Smooth muscle cell (in vitro differentiated cells): ENCODE results near the gene SPRYD3. TPM values are rescaled to one million over a fixed set of nuclear protein-coding genes. Genes with fewer than 3 reads are reported as not detected.

ENCODE experiments used
- DNase-seq: peaks from one replicate; lab custom pipeline; 2025; ENCODE audit not compliant: unreplicated experiment; lab: John Stamatoyannopoulos, UW
- H2AFZ ChIP-seq: fragments of 200-600 bp; sonication (generic); 2 replicates; pipeline ENCODE4 v1.6.0; 2016; ENCODE audit warnings: antibody characterized with exemption, low read depth, mild to moderate bottlenecking
- H3F3A ChIP-seq: fragments of 200-600 bp; sonication (generic); 2 replicates; pipeline ENCODE4 v1.6.0; 2017; ENCODE audit warnings: antibody characterized with exemption, low read depth
- H3K27ac ChIP-seq: fragments of 200-600 bp; sonication (generic); 2 replicates; pipeline ENCODE4 v1.5.1; 2016; ENCODE audit warnings: low read depth, mild to moderate bottlenecking
- H3K27me3 ChIP-seq: fragments of 200-600 bp; sonication (generic); 2 replicates; pipeline ENCODE4 v1.6.1; 2016; ENCODE audit warnings: low read depth, mild to moderate bottlenecking
- H3K36me3 ChIP-seq: fragments of 200-600 bp; sonication (generic); 2 replicates; pipeline ENCODE4 v1.5.1; 2016; ENCODE audit warnings: low read depth
- H3K4me1 ChIP-seq: fragments of 200-600 bp; sonication (generic); 2 replicates; pipeline ENCODE4 v1.5.1; 2016; ENCODE audit warnings: low read depth
- H3K4me2 ChIP-seq: fragments of 200-600 bp; sonication (generic); 2 replicates; pipeline ENCODE4 v1.6.0; 2016; ENCODE audit warnings: mild to moderate bottlenecking
- H3K4me3 ChIP-seq: fragments of 200-600 bp; sonication (generic); 2 replicates; pipeline ENCODE4 v1.5.1; 2016; ENCODE audit warnings: mild to moderate bottlenecking
- H3K79me2 ChIP-seq: fragments of 200-600 bp; sonication (generic); 2 replicates; pipeline ENCODE4 v1.6.0; 2016; ENCODE audit warnings: low read depth, mild to moderate bottlenecking
- H3K9ac ChIP-seq: fragments of 200-600 bp; sonication (generic); 2 replicates; pipeline ENCODE4 v1.6.0; 2016; ENCODE audit warnings: low read depth
- H3K9me3 ChIP-seq: fragments of 200-600 bp; sonication (generic); replicated peaks from 2 replicates; pipeline ENCODE4 v1.5.1; 2016; ENCODE audit warnings: low read depth
- H4K20me1 ChIP-seq: fragments of 200-600 bp; sonication (generic); 2 replicates; pipeline ENCODE4 v1.6.0; 2016; ENCODE audit warnings: low read depth
- CTCF ChIP-seq: fragments of 200-600 bp; sonication (generic); IDR thresholded peaks from 2 replicates; pipeline ENCODE4 v1.5.1; 2017; ENCODE audit warnings: borderline replicate concordance, mild to moderate bottlenecking, antibody characterized with exemption; ENCODE audit not compliant: insufficient read depth, poor library complexity, severe bottlenecking
- WGBS: methylation state at CpG from one replicate; pipeline ENCODE4 v1.1.7; 2016; ENCODE audit warnings: low lambda C conversion rate; 5-methylcytosine and 5-hydroxymethylcytosine counted together
- polyA plus RNA-seq: library from polyadenylated mRNA; unstranded; fragments of >200 nt; fragmentation: Nextera tagmentation; extraction: Ambion mirVana; gene quantifications from 2 replicates; pipeline ENCODE4 v1.2.1, GENCODE V29; 2016
- total RNA-seq: library from RNA; depleted of rRNA; stranded (reverse); fragments of >200 nt; gene quantifications from 2 replicates; pipeline ENCODE4 v1.2.3, GENCODE V29; 2014

Gene SPRYD3
- total and polyA plus RNA-seq, 2 experiments from 2014 or later, result 20.2 to 57.1 TPM

DNA sequence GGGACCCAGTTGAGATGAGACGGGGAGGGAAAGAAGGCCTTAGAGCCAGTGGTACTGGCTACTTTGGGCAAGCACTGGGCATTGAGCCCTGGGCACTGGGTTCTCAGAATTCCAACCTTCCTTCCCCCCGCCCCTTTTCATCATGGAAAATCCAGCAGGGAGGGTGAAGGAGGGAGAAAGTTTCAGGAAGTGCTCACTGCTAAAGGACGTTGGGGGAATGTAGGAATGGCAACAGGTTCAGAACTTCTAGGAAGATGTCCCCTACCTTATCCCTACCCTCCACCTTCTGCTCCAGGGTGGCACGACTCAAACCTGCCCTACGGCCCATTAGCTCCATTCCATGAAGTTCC lies 33.5 kb downstream of the SPRYD3 start:
- no peak overlapping the region for H2AFZ ChIP-seq

DNA sequence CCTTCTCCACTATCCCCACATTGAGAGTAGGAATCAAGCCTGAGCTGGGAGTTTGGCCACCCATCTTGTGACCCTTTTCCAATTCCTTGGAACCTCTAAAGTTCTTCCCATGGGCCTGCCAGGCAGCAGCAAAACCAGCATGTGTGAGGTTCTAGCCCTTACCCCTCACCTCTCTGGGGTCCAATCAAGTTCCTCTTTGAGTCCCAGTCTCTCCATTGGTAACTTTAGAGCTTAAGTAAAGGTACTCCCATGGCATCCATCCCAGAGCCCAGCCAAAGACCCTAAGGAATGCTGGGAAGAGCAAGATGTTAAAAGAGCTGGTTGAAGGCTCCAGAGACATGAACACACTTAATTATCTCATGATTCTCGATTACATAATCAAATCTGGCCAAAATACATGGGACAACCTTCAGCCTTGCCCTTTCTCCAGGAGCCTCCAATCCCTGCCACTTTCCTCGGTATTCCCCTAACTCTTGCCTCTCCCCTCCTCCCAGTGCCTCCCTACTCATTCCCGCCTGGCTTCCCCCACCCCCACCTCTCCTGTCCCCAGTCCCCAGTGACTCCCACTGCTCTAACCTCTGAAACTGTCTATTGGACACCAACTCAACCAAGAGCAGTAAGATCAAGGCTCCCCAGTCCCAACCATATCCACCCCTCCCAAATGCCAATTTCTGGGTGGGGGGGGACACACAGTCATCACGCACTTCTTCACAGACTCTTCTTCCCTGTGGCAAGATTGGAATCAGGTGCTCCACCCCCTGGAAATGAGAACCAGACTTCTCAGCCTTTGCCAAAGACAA lies 34.1 kb downstream of the SPRYD3 start:
- WGBS, result 85% methylated on average over 4 of the region's 4 CpGs
- H3K79me2 ChIP-seq, result peaks cover 3% of the 10 kb centered on the region
- peak overlapping the region; percentile 93 for H3K27ac ChIP-seq
- peaks cover 29% of the 10 kb centered on the region for H3K4me1 ChIP-seq
- H3K4me3 ChIP-seq, result no peak overlapping the region
- H2AFZ ChIP-seq, result no peak overlapping the region
- H3K9me3 ChIP-seq, result no peaks in the 10 kb centered on the region
- no peaks in the 10 kb centered on the region for H4K20me1 ChIP-seq
- no peak for DNase-seq
- peak overlapping the region; percentile 87 for H3K4me2 ChIP-seq
- peaks cover 32% of the 10 kb centered on the region for H3F3A ChIP-seq
- no peak for TF ChIP-seq CTCF
- H3K27me3 ChIP-seq, result no peaks in the 10 kb centered on the region
- H3K36me3 ChIP-seq, result no peaks in the 10 kb centered on the region
- no peak overlapping the region for H3K9ac ChIP-seq

More for the DNA sequence above, 33.5 kb downstream of the SPRYD3 start:
- Histone ChIP-seq H3K4me3 (peak overlapping the region; percentile 78), H3F3A (peaks cover 33% of the 10 kb centered on the region), H3K36me3 (no peaks in the 10 kb centered on the region), H3K27ac (peak overlapping the region; percentile 93), H3K4me1 (peaks cover 35% of the 10 kb centered on the region), H3K27me3 (no peaks in the 10 kb centered on the region), H3K9me3 (no peaks in the 10 kb centered on the region), H3K9ac (no peak overlapping the region), H4K20me1 (no peaks in the 10 kb centered on the region), H3K79me2 (peaks cover 3% of the 10 kb centered on the region), H3K4me2 (peak overlapping the region; percentile 87)
- no peak for DNase-seq
- TF ChIP-seq CTCF, result no peak
- 61% methylated on average over 5 of the region's 5 CpGs for WGBS

GRCh38 chr12:53044052-53044581 lies 35.1 kb downstream of the SPRYD3 start:
- Histone ChIP-seq H3K27ac (no peak overlapping the region), H3K9ac (no peak overlapping the region), H3K4me1 (peaks cover 21% of the 10 kb centered on the region), H3K4me2 (no peak overlapping the region), H3K9me3 (no peaks in the 10 kb centered on the region), H3F3A (peaks cover 35% of the 10 kb centered on the region), H3K27me3 (no peaks in the 10 kb centered on the region), H3K4me3 (no peak overlapping the region), H3K79me2 (no peaks in the 10 kb centered on the region), H2AFZ (no peak overlapping the region), H4K20me1 (no peaks in the 10 kb centered on the region), H3K36me3 (peaks cover 8% of the 10 kb centered on the region)
- no peak for DNase-seq
- no peak for TF ChIP-seq CTCF
- WGBS, result 64% methylated on average over 10 of the region's 10 CpGs
